ENCODE results near the gene PLA2G2C.

Gene PLA2G2C

DNA sequence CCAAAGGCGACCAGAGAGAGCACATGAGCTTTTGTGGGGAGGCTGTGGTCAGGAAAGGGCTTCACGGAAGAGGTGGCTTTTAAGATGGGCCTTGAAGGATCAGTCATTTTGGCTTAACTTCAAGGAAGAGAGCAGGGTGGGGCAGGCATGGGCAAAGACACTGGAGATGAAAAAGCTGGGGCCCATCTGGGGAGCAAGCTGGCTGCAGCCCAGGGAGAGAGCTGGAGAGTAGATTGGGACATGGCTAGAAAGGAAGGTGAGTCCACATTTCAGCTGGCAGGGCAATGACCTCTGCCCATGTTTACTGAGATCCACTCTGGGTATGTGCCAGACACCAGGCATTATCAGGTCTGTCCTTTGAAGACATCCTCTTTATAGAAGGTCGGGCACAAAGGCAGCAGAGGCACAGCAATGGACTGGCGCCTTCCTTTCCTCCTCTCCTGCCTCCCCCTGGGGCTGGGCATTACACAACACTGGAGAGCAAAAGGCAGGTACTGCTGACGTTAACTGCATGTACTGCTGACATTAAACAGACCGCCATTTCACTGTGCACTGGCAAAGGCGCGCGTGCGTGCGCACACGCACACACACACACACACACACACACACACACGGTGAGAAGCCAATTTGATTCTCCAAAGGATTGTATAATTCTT, 2.6 kb downstream of the PLA2G2C start:
- no peak for DNase-seq (ENCODE audit: low spot score)

DNA sequence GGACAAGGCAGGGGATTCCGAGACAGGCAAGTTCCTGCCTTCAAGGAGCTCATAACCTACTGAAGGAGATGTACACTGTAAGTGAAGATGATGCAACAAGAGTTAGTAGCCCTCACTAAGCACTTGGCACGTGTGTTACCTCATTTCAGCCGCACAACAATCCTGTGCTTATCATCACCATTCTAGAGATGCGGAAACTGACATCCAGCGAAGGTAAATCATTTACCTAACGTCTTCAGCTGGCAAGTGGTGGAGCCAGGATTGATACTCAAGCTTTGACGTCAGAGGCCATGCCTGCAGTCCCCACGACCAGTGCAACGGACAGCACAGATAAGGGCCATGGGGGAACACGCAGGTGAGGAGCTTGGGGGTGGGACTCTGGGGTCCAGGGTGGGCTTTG, 3.3 kb downstream of the PLA2G2C start:
- no peak for DNase-seq (ENCODE audit: low spot score)

DNA sequence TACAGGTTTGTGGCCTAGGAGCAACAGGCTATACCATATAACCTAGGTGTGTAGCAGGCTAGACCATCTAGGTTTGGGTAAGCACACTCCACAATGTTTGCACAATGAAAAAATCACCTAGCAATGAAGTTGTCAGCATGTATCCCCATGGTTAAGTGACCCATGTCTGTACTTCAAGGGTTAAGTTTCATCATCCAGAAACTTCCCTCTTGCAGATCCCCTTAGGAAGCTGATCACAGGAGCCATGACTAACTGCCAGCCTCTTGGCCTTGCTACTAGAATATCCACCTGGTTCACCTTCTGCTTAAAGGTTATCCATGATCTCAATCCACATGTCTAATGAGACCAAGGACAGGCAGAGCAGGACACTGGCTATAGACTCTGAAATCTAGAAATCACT, 3.9 kb downstream of the PLA2G2C start:
- no peak for DNase-seq (ENCODE audit: low spot score)

DNA sequence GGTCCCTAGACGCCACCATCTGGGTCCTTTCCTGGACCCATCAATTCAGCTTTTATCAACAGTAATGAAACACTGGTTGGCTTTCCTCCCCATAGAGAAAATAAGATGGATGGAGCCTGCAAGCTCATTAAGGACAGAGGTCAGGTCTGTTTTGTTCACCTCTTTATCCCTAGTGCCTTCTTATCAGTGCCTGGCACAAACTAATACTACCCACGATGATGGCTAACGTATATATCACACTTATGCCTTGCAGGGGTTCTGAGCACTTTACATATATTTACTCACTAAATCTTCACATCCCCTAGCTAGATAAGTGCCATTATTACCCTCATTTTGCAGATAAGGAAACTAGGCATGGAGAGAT, 5.5 kb downstream of the PLA2G2C start:
- DNase-seq (ENCODE audit: low spot score), result no peak

DNA sequence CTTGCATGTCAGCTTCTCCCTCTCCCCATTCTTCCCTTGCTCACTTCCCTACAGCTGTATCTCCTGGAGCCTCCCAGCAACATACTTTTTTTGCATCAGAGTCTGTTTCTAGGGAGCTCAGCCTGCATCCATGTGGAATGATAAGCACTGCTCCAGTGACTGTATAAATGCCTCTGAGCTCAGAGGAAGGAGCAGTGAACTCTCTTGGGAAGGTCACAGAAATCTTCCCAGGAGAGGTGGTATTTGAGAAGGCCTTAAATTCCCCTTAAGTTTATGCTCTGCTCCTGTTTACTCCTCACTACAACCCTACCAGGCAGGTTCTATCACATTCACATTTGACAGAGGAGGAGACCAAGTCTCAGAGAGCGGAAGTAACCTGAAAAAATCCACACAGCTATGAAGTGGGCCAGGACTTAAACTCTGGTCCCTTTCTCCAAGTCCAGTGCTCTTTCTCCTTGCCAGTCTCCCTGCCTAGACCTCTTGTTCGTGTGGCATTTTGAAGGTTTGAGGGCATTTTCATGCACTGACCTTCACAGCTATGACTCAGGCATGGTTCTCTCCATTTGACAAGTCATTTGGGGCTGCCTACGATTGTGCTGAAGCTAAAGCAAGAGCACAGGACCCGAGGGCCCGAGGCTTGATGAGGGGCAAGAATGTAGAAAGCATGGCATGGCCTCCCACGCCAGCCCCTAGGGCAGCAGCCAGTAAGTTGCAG, 6.0 kb downstream of the PLA2G2C start:
- DNase-seq (ENCODE audit: low spot score), result no peak

DNA sequence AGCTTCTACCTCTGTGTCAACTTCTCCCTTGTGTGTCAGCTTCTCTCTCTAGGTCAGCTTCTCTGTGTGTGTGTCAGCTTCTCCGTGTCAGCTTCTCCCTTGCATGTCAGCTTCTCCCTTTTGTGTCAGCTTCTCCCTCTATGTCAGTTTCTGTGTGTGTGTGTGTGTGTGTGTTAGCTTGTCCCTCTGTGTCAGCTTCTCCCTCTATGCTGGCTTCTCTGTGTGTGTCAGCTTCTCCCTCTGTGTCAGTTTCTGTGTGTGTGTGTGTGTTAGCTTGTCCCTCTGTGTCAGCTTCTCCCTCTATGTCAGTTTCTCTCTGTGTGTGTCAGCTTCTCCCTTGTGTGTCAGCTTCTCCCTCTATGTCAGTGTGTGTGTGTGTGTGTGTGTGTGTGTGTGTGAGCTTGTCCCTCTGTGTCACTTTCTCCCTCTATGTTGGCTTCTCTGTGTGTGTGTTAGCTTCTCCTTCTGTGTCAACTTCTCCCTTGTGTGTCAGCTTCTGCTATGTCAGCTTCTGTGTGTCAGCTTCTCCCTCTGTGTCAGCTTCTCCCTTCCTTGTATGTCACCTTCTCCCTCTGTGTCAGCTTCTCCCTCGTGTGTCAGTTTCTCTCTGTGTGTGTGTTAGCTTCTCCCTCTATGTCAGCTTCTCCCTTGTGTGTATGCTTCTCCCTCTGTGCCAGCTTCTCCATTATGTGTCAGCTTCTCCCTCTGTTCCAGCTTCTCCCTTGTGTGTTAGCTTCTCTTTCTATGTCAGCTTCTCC, 6.8 kb downstream of the PLA2G2C start:
- no peak for DNase-seq (ENCODE audit: low spot score)

DNA sequence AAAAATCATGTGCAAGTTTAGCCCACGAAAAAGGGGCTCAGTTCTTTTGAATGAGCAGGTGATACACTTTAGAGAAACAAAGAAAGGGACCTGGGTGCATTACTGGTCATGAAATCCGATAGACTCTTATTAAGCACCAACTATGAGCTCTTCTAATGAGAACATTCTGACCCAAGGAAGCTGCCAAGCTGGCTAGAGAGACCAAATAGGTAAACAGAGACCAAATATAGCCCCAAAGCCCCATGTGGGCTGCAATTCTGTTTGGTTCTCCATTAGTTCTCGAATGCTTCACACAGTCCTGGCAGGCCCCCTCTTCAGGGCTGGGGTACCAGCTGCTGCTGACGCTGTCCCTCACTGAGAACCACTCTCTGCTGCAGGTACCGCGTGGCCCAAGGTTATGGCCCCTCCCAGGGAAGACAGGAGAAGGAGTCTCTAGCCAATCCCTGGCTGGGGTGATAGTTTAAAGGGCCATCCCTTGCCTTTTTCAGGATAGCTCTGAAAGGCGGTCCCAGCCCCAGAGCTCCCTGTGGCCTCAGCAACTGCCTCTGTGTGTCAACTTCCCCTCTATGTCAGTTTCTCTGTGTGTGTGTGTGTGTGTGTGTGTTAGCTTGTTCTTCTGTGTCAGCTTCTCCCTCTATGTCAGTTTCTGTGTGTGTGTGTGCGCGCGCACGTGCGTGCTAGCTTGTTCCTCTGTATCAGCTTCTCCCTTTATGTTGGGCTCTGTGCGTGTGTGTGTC, 7.5 kb downstream of the PLA2G2C start:
- DNase-seq (ENCODE audit: low spot score), result no peak

DNA sequence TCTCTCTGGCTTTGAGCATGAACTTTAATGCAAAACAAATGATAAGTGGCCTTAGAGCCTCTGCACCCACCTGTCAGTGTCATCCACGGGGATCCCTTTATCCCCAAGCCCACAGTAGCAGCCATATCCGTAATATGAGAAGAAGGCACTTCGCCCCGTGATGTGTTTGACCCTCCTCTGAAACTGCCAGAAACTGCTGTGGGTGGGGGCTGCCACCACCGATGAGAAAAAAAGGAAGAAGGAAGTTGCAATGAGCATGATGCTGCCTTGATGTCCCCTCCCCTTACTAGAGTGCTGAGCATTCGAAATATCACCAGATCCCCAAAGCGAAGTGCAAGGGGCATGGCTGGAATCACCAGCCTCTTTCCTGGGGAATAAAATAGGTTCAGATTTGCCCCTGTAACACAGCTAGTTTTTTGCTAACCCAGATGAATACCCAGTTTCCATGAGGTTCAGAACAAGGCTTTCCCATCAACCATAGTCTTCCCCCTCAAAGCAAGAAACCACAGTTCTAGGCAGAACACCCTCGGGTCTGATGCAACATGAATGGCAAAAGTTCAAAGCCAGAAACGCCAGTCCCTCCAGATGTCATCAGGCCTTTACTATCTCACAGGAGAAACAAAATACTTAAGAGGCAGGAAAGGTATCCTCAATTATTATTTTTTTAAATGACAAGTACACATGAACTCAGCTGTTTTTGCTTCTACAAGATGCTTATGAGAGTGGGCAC, 11.2 kb downstream of the PLA2G2C start:
- no peak for DNase-seq (ENCODE audit: low spot score)

DNA sequence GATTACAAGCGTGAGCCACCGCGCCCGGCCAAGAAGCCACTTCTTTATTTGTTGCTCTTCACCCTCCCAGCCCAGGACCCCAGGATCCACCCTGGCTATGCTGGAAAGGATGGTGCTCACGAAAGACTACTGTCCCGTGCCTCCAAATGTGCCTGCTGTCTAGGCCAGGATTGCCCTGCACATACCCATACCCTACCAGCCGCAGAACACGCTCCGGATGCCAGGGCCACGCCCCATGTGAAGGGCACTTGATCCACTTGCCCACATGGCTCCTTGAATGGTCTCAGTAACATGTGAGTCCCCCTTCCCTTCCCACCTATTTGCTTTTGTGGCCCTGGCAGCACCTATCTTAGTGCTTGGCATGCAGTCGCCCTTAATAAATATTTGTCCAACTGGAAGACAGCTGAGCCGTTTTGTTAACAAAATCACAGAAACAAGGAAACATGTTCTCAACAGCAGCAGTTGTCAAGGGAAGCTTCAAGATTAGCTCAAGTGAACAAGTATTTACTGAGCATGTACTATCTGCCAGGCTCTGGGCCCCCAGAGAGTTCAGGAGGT, 14.2 kb downstream of the PLA2G2C start:
- DNase-seq (ENCODE audit: low spot score), result no peak

DNA sequence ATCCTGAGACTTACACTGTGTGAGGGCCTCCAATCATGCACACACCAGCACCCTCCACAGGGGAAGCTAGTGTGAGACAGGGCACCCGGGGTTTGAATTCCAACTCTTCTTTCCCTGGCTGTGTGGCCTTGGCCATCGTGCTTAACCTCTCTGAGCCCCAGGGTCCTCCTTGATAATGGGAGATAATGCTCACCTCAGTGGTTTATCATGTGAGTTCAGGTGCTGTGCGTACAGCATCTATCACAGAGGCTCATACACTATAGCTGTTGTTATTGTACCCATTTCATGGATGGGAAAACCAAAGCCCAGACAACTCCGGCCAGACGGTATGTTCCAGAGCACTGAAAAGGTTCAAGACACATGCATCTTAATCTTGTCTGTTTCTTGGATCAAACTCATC, 16.4 kb downstream of the PLA2G2C start:
- DNase-seq (ENCODE audit: low spot score), result no peak

DNA sequence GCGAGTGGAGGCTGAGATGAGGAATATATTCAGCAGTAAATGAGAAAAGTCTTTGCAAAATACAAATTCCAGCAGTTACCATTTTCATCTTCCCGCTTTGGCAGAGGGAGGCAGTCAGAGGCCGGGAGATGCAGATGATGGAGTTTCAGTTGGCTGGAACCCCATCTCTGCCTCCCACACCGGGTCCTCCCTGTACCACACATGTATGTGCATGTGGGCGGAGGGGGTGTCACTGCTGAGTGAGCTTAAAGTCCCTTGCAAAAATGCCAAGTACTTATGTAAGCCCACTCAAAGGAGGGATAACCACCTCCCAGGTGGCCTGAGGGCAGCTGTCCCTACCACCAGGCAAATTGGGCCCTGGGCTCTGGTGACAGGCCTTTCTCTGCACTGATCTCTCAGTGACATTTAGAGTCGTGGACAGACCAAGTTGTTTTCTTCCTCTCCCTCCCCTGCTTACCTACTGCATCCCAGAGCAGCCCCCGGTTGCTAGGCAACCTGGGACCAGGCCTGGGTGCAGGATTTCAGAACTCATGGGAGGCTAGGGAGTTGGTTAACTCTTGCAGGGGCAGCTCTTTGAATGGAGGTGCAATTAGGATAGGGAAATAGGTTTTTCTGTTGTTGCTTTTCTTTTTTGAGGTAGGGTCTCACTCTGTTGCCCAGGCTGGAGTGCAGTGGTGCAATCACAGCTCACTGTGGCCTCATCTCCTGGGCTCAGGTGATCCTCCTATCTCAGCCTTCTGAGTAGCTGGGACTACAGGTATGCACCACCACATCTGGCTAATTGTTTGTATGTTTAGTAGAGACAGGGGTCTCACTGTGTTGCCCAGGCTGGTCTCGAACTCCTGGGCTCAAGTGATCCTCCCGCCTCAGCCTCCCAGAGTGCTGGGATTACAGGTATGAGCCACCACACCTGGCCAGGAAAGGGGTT, 17.5 kb downstream of the PLA2G2C start:
- no peak for DNase-seq (ENCODE audit: low spot score)

DNA sequence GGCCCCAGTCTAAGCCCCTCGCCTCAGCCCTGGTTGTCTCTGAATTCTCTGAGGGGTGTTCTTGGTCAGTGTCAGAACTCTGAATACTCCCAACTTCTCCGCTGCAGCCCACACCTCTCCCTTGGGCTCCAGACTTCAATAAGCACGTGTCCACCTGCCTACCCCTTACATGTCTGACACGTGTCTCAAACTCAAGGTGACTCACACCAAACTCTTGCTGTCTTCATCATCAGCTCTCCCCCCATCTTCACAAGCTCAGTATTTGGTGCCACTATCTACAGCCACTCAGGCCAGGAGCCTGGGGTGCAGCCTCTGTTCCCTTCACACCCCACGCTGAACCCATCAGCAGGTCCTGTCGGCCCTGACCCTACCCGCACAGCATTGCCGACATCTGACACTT, 19.2 kb downstream of the PLA2G2C start:
- DNase-seq (ENCODE audit: low spot score), result no peak

DNA sequence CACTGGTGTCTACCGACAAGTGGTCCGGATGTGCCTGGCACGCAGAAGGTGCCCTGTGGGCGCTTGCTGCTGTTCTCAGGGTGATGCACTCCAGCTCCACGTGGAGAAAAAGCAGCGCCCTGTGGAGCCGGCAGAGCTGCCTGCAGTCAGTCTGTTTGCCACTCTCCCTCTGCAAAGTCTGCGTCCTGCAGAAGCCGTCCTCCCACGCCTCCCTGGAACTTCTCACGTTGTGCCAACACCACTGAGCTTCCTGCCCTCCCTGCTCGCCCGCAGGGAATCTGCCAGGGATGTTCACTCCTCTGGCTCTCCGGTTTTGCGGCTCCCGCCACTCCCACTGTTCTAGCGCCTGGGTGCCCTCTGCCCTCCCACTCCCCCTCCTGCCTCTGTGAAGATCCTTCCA, 20.3 kb downstream of the PLA2G2C start:
- DNase-seq (ENCODE audit: low spot score), result peak; percentile 19

DNA sequence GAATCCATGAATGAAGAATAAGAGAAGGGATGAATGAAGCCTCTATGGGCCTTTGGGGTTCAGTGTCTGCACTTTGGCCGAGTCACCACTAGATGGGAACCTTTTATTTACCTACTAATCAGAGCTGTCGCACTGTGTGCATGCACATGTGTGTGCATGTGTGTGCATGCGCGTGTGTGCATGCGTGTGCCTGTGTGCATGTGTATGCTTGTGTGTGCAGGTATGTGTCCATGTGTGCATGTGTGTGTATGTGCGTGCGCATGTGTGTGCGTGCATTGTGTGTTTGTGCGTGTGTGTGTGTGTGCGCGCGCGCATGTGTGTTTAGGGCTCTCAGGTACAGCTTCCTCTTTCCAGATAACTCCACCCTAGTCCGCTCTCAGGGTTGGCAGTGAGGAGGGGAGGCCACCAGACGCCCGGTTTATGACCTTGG, 20.8 kb downstream of the PLA2G2C start:
- peak; percentile 42 for DNase-seq (ENCODE audit: low spot score)

DNA sequence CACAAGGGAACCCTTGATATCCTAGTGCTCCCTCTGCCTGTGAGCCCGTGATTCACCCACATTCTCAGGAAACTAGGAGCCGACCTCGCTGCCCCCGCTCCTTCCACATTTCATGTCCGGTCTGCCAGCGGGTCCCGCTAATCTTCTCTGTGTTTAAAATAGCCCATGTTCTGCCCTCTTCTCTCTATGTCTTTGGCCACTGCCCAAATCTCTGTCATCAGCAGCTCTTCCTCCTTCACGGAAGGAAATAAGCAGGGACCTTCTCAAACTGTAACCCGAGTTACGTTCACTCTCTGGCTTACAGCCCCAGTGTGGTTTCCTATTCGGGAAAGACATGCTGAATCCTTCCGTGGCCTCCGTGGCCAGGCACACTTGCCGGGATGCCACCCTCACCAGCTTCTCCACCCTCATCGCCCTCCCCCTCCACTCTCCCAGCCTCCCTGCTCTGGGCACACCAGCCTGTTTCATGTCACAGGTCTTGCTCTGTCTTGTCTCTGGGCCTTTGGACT, 21.6 kb downstream of the PLA2G2C start:
- DNase-seq (ENCODE audit: low spot score), result no peak

DNA sequence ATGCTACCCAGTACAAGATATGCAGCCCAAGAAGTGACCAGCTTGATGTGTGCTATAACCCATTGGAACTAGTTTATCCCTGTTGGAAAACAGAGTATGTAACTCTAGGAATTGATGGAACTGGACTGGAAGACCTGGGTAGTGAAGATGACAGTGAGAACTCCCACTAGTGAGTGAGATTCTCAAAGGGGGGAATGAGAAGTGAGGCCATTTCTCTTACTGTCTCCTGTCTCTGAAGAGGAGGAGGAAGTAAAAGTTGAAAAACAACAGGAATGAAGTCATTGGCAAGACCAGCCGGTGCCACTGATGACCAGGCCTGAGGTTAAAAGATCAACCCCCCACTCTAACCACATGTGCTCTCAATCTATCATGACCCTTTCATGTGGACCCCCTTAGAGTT, 26.3 kb downstream of the PLA2G2C start:
- DNase-seq (ENCODE audit: low spot score), result no peak

DNA sequence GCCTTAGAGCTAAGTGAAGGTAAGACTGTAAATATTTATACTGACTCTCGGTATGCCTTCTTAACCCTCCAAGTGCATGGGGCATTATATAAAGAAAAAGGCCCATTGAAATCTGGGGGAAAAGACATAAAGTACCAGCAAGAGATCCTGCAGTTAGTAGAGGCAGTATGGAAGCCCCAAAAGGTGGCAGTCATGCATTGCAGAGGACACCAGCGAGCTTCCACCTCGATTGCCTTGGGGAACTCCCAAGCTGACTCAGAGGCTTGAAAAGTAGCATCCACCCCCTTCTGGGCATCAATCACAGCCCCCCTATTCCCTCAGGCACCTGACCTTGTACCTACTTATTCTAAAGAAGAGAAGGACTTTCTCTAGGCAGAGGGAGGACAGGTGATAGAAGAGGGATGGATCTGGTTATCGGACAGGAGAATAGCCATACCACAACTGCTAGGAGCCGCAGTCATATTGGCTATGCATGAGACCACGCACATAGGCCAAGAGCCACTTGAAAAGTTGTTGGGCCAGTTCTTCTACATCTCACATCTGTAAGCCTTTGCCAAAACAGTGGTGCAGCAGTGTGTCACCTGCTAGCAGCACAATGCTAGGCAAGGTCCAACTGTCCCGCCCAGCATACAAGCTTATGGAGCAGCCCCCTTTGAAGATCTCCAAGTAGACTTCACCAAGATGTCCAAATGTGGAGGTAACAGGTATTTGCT, 27.8 kb downstream of the PLA2G2C start:
- DNase-seq (ENCODE audit: low spot score), result no peak

DNA sequence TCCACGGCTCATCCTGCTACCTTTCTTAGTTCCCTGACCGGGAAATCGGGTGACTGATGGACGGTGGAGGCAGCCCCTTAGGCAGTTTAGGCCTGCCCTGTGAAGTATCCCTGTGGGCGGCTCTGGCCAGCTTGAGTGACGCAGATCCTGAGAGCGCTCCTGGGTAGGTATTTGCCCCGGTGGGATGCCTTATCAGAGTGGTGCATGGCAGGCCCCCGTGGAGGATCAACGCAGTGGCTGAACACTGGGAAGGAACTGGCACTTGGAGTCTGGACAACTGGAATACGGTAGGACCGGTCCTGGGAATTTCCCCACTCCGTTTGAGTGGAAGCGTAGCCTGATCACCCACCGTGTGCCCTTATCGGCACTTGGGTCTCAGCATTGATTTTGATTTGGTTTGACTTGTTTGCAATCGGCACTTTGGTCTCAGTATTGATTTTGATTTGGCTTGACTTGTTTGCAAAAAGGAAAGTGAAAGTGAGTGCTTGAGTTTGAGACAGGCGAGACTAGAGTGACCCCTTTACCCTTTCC, 32.0 kb downstream of the PLA2G2C start:
- DNase-seq (ENCODE audit: low spot score), result no peak

DNA sequence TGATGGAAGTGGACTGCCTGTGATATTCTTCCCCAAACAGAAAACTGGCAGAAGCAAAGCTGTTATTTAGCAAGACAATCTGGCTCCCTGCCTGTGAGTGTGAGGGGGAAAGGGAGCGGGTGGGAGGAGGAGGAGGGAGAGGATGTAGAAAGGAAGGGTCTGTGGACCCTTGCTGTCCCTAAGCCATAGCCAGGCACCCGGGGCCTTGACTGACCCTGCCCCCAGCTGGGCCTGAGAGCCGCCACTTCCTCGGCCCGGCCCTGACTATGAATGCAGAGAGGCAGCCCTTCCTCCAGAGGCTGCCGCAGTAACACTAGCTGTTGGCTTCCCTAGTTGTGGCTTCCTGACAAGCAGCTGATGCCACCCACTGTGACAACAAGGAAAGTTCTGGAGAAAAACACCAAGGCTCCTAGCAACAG, 33.3 kb downstream of the PLA2G2C start:
- no peak for DNase-seq (ENCODE audit: low spot score)

All from COLO829 (cell line).